Keratinocyte (primary cell): ENCODE results near the gene DNASE1. TPM values are rescaled to one million over a fixed set of nuclear protein-coding genes. Genes with fewer than 3 reads are reported as not detected.

ENCODE experiments used
- DNase-seq: peaks from one replicate; pipeline ENCODE4 v3.0.0-alpha.2; 2011; ENCODE audit warnings: low read depth, missing footprints, low spot score
- FAIRE-seq: peaks from 2 replicates; lab custom pipeline; 2011; peaks lifted over from hg19 to GRCh38; lab: Jason Lieb, UNC
- H2AFZ ChIP-seq: 2 replicates; pipeline ENCODE4 v1.6.0; 2012; ENCODE audit warnings: low read length, control low read depth, inconsistent platforms; ENCODE audit not compliant: control insufficient read depth
- H3K27ac ChIP-seq: 2 replicates; pipeline ENCODE4 v1.5.1; 2011; ENCODE audit warnings: low read length; ENCODE audit not compliant: control insufficient read depth, insufficient read depth
- H3K27me3 ChIP-seq: 3 replicates; pipeline ENCODE4 v1.6.0; 2011; ENCODE audit warnings: low read length; ENCODE audit not compliant: control insufficient read depth, insufficient read depth; ENCODE audit errors: extremely low read depth
- H3K36me3 ChIP-seq, 2 experiments: 2 replicates in 1 of 2; 3 replicates in 1 of 2; pipeline ENCODE4 v1.5.1; 2011; ENCODE audit warnings: low read length in 2 of 2, mild to moderate bottlenecking in 1 of 2; ENCODE audit not compliant: control insufficient read depth in 2 of 2, insufficient read depth in 2 of 2; ENCODE audit errors: extremely low read depth in 1 of 2
- H3K4me1 ChIP-seq: 3 replicates; pipeline ENCODE4 v1.5.1; 2011; ENCODE audit warnings: low read length; ENCODE audit not compliant: control insufficient read depth, insufficient read depth; ENCODE audit errors: extremely low read depth
- H3K4me2 ChIP-seq: 3 replicates; pipeline ENCODE4 v1.6.0; 2011; ENCODE audit warnings: low read depth, low read length; ENCODE audit not compliant: control insufficient read depth, insufficient read depth; ENCODE audit errors: extremely low read depth
- H3K4me3 ChIP-seq, 3 experiments: fragments of 200-600 bp in 1 of 3; sonication (generic) in 1 of 3; 2 replicates in 2 of 3; 3 replicates in 1 of 3; pipeline ENCODE4 v1.5.1; 2011 to 2016; ENCODE audit warnings: low read length in 3 of 3, mild to moderate bottlenecking in 3 of 3, control low read depth in 2 of 3, inconsistent platforms in 1 of 3, low read depth in 1 of 3, mixed read lengths in 1 of 3, mixed run types in 1 of 3, moderate library complexity in 1 of 3; ENCODE audit not compliant: control insufficient read depth in 2 of 3, insufficient read depth in 2 of 3; ENCODE audit errors: extremely low read depth in 1 of 3
- H3K79me2 ChIP-seq: 2 replicates; pipeline ENCODE4 v1.6.0; 2012; ENCODE audit warnings: low read length; ENCODE audit not compliant: control insufficient read depth, insufficient read depth
- H3K9ac ChIP-seq: 3 replicates; pipeline ENCODE4 v1.6.0; 2011; ENCODE audit warnings: low read length; ENCODE audit not compliant: control insufficient read depth, insufficient read depth; ENCODE audit errors: extremely low read depth
- H3K9me1 ChIP-seq: 3 replicates; pipeline ENCODE4 v1.6.0; 2011; ENCODE audit warnings: low read length; ENCODE audit not compliant: control insufficient read depth, insufficient read depth; ENCODE audit errors: extremely low read depth
- H3K9me3 ChIP-seq: 2 replicates; pipeline ENCODE4 v1.5.1; 2012; ENCODE audit warnings: low read depth, low read length; ENCODE audit not compliant: control insufficient read depth
- H4K20me1 ChIP-seq: 3 replicates; pipeline ENCODE4 v1.6.0; 2011; ENCODE audit warnings: low read length; ENCODE audit not compliant: control insufficient read depth, insufficient read depth; ENCODE audit errors: extremely low read depth
- EZH2 ChIP-seq: IDR thresholded peaks from one replicate; pipeline ENCODE4 v1.6.1; 2012; ENCODE audit warnings: inconsistent platforms, mild to moderate bottlenecking, low read length, moderate library complexity
- dilution Hi-C: fragments of 300-500 bp; cut with MboI; formaldehyde crosslinking; loops from one replicate; pipeline ENCODE4 v1.7.0; 2020; ENCODE audit warnings: low sequenced_read_pairs; ENCODE audit not compliant: extremely low pct_ligation_motif_present
- polyA plus RNA-seq, 5 experiments: library from polyadenylated mRNA; depleted of rRNA in 3 of 5; stranded (reverse) in 3 of 5; stranded (forward) in 1 of 5; unstranded in 1 of 5; fragments of >200 nt; gene quantifications; 1 replicate in 1 of 5; 2 replicates in 3 of 5; 3 replicates in 1 of 5; pipeline versions ENCODE4 v1.2.1 to v1.2.3, GENCODE V29; 2011 to 2012; ENCODE audit warnings: missing spikeins in 2 of 5, low read depth in 1 of 5, low replicate concordance in 1 of 5
- TF ChIP-seq, protein P1 (sequence below), 3 experiments: IDR thresholded peaks in 1 of 3; conservative IDR thresholded peaks in 1 of 3; optimal IDR thresholded peaks in 1 of 3; 2 replicates in 2 of 3; 3 replicates in 1 of 3; pipeline versions ENCODE3 to v1.5.1; 2011; ENCODE audit warnings: low read length in 3 of 3, mild to moderate bottlenecking in 3 of 3, moderate library complexity in 2 of 3, control low read depth in 1 of 3, inconsistent platforms in 1 of 3; ENCODE audit not compliant: insufficient read depth in 2 of 3; ENCODE audit errors: extremely low read depth in 1 of 3

Gene DNASE1
- polyA plus RNA-seq, 1 donor (not counting 4 experiments of a cell fraction or from before 2014, with no cell fraction given): 5.2 TPM

GRCh38 chr16:3669082-3669481 lies 14.6 kb downstream of the DNASE1 start:
- H4K20me1 ChIP-seq: no peaks in the 10 kb centered on the region
- peaks cover 21 to 35% of the 10 kb centered on the region in 2 experiments for H3K36me3 ChIP-seq
- H3K27ac ChIP-seq: no peak overlapping the region
- FAIRE-seq (no peak), DNase-seq (no peak)
- dilution Hi-C loops: no loop called here
- no peaks in the 10 kb centered on the region for H3K9me1 ChIP-seq
- no peaks in the 10 kb centered on the region for H3K9me3 ChIP-seq
- no peak for TF ChIP-seq EZH2
- TF ChIP-seq, protein P1, sequence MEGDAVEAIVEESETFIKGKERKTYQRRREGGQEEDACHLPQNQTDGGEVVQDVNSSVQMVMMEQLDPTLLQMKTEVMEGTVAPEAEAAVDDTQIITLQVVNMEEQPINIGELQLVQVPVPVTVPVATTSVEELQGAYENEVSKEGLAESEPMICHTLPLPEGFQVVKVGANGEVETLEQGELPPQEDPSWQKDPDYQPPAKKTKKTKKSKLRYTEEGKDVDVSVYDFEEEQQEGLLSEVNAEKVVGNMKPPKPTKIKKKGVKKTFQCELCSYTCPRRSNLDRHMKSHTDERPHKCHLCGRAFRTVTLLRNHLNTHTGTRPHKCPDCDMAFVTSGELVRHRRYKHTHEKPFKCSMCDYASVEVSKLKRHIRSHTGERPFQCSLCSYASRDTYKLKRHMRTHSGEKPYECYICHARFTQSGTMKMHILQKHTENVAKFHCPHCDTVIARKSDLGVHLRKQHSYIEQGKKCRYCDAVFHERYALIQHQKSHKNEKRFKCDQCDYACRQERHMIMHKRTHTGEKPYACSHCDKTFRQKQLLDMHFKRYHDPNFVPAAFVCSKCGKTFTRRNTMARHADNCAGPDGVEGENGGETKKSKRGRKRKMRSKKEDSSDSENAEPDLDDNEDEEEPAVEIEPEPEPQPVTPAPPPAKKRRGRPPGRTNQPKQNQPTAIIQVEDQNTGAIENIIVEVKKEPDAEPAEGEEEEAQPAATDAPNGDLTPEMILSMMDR (optimal IDR thresholded peaks at IDR 0.05 in 1 of 3, IDR thresholded peaks at IDR 0.05 in 1 of 3, conservative IDR thresholded peaks at IDR 0.05 in 1 of 3; ENCODE audit: extremely low read depth in 1 of 3, insufficient read depth in 2 of 3, low read length in 3 of 3): no peak
- H3K27me3 ChIP-seq: no peaks in the 10 kb centered on the region
- no peak overlapping the region for H2AFZ ChIP-seq
- H3K79me2 ChIP-seq: no peaks in the 10 kb centered on the region
- H3K4me2 ChIP-seq: no peak overlapping the region
- no peak overlapping the region for H3K4me3 ChIP-seq
- no peaks in the 10 kb centered on the region for H3K4me1 ChIP-seq
- no peak overlapping the region for H3K9ac ChIP-seq

DNA sequence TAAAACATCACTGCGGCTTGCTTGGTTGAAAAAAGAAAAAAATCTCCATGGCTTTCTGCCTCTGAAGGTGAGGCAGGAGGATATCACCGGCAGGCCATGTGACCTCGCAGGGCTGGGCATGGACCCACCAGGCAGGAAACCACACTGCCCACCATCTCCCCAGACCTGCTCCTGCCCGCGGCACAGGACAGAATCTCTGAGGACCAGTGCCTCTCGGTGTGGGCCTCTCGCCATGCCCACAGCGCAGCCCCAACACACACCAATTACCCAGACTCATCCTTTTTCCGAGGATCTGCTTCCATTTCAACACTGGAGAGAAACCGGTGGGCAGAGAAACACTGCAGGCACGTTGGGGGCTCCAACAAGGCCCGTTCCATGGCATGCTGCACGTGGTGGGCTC lies 16.2 kb downstream of the DNASE1 start:
- H4K20me1 ChIP-seq: no peaks in the 10 kb centered on the region
- DNase-seq: no peak
- dilution Hi-C loops: no loop called here
- H3K4me3 ChIP-seq: no peak overlapping the region
- H3K36me3 ChIP-seq: peaks cover 25 to 28% of the 10 kb centered on the region in 2 experiments
- no peak for TF ChIP-seq EZH2
- TF ChIP-seq, protein P1 (optimal IDR thresholded peaks at IDR 0.05 in 1 of 3, IDR thresholded peaks at IDR 0.05 in 1 of 3, conservative IDR thresholded peaks at IDR 0.05 in 1 of 3; ENCODE audit: extremely low read depth in 1 of 3, insufficient read depth in 2 of 3, low read length in 3 of 3): no peak
- H3K9me1 ChIP-seq: no peaks in the 10 kb centered on the region
- H3K9me3 ChIP-seq: no peaks in the 10 kb centered on the region
- no peaks in the 10 kb centered on the region for H3K4me1 ChIP-seq
- no peak overlapping the region for H3K9ac ChIP-seq
- no peak for FAIRE-seq
- H3K27ac ChIP-seq: no peak overlapping the region
- H2AFZ ChIP-seq: no peak overlapping the region
- H3K4me2 ChIP-seq: no peak overlapping the region
- no peaks in the 10 kb centered on the region for H3K79me2 ChIP-seq
- no peaks in the 10 kb centered on the region for H3K27me3 ChIP-seq
